Limb (tissue), 2 donors: ENCODE results near the gene CLIC4.
"Not testable (repeated sequence)": the region's sequence is repeated elsewhere in the genome, so short reads cannot be mapped to it uniquely, and the experiment has no call there.

Experiments used
- DNase-seq, 2 donors: peaks; one replicate each; pipeline ENCODE4 v3.0.0-alpha.2; 2016; ENCODE audit errors: extremely low spot score in 2 of 2

The CLIC4 gene

GRCh38 chr1:24744911-24745710 is at the start of gene CLIC4:
CLIC4 (plus strand) TSS chr1:24745447; CDS start chr1:24745554, 107 bp downstream.
- peak; percentile 98 to 100 for DNase-seq

DNA sequence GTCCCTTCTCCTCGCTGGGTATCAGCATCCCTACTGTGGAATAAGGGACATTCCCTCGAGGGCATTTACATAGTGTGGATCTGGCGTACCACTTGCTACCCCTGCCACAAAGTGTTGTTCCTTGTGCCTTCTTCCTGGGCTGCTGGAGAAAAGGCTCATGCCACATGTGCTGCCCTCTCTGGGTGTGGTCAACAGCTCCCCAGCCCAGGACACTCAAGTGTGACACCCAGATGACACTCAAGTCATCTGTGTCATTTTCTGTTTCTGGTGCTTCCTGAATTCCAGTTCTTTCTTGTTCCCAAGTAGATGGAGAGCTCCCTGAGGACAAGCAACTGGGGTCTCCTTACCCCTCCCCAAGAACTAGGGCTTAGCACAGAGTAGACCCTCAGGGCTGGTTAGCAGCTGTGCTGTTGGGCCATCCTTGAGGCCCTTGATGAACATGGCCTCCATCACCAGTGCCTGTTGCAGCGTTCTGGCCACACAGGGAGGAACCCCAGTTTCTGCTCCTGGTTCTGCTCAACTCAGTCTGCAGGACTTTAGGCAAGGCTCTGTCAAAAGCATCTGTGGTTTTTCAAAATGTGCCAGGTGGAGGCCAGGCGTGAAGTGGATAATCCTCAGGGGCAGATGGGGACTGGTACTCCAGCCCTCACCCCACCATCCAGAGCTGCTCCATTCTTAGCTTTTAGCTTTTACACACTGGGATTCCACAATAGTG is 49.0 kb upstream of the CLIC4 start:
- DNase-seq, result no peak

- no peak for DNase-seq
Observed at GRCh38 chr1:24696756-24697330, 48.4 kb upstream of the CLIC4 start.

GRCh38 chr1:24697453-24698001 is 47.7 kb upstream of the CLIC4 start:
- not testable (repeated sequence) for DNase-seq

GRCh38 chr1:24698326-24698725 is 46.9 kb upstream of the CLIC4 start:
- DNase-seq, result not testable (repeated sequence)

DNA sequence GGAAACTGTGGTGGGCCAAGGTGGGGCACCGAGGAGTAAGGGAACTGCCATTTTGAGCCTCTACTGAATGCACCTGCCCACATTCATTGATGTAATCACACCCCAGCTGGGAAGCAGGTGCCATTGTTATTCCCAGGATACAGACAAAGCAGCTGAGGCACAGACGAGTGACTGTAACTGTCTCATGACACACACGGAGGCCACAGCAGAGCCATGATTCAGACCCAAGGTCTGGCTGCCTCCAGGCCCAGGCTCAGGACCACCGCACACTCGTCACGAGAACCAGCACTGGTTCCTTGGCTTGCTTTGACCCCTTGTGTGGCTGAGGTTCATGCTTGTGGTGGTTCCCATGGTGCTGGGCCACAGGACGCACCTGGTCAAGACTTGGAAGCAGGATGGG is 45.6 kb upstream of the CLIC4 start:
- DNase-seq, result no peak

- DNase-seq, result peak; percentile 72 to 81
Observed at GRCh38 chr1:24702511-24703293, 42.5 kb upstream of the CLIC4 start.

DNA sequence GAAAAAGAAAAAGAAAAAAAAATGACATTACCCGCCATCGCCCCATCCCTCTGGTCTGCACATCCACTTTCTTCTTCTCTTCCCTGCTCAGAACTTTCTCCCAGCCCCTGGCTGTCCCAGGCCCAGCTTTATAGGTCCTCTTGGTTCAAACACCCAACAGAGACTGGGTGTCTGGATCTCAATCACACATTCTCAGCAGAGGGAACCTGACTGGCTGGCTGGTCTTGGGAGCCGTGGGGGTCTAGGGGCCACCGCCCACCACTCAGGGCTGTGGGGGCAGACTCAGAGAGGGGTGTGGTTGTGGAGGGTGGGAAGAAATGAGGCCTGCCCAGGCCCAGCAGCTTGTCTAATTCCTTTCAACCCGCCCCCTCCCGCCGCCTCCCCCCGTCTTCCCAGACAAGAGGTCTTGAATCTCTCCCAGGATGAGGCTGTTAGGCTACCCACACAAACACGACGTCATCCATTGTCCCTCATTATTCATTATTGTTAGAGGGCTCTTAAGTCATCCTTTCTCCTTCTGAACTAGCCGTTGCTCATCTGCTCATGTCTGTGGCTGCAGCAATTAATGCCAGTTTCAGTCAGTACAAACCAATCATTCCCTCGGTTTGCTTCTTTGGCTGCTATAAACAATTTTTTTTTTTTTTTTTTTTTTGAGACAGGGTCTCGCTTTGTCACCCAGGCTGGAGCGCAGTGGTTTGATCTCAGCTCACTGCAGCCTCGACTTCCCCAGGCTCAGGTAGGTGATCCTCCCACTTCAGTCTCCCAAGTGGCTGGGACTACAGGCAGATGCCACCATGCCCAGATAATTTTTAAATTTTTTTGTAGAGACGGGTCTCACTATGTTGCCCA is 40.6 kb upstream of the CLIC4 start:
- DNase-seq, result no peak

DNA sequence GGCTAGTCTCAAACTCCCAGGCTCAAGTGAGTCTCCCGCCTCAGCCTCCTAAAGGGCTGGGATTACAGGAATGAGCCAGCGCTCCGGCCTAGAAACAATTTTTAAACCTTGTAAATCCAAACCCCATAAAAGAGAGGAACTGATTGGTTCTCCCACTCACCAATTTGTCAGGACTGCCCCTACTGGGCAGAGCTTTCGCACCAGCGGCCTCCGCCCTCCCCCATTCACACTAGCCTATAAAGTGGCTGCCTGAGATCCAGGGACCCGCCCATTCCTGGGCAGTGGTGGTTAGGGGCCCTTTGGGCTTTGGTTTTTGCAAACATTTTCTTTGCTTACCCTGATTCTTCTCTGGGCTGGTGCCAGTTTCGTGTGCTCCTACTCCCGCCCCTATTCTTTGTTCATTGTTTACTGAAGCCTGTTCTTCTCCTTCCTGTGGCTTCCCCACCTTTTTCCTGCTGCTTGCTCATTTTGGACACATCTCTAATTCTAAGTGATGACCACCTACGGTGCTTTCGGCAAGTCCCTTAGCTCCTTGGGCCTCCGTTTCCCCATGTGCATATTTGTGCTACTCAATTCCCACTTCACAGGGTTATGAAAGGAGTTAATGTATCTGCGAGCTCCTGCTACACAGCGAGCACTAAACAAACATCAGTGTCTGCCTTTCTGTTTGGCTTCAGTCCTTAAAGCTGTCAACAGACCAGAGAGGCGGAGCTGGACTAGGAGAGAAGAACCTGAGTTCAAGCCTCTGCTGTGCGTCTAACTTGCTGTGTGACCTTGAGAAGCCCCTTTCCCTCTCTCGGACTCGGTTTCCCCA is 39.8 kb upstream of the CLIC4 start:
- DNase-seq, result peak; percentile 82 to 86

- DNase-seq, result not testable (repeated sequence)
Observed at GRCh38 chr1:24706074-24706389, 39.2 kb upstream of the CLIC4 start.

DNA sequence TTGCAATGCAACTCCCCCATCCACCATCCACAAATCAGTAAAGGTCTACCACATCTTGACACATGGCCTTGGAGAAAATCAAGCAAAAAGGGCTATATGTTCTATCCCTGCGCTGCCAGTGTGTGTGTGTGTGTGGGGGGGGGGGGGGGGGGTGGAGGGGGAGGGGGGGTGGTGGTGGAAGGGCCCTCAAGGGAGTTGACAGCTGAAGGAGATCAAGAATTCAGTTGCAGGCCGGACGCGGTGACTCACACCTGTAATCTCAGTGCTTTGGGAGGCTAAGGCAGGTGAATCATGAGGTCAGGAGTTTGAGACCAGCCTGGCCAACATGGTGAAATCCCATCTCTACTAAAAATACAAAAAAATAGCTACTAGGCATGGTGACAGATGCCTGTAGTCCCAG is 37.6 kb upstream of the CLIC4 start:
- no peak for DNase-seq

DNA sequence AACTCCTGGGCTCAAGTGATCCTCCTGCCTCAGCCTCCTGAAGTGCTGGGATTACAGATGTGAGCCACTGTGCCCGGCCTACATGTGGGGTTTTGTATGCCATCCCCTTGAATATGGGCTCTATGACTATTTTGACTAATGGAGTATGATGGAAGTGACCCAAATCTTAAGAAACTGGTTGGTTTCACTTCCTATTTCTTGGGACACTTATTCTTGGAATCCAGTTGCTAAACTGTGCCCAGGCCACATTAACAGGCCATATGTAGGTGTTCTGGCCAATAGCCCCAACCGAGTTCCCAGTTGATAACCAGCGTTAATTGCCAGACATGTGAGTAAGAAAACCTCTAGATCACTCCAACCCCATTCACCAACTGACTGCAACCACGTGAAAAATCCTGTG is 36.3 kb upstream of the CLIC4 start:
- DNase-seq, result no peak

GRCh38 chr1:24709791-24710441 is 35.3 kb upstream of the CLIC4 start:
- DNase-seq, result no peak

- no peak for DNase-seq
Observed at GRCh38 chr1:24711329-24711728, 33.9 kb upstream of the CLIC4 start.

GRCh38 chr1:24713176-24713575 is 32.1 kb upstream of the CLIC4 start:
- no peak for DNase-seq

- DNase-seq, result no peak
Observed at GRCh38 chr1:24713736-24714135, 31.5 kb upstream of the CLIC4 start.

GRCh38 chr1:24714859-24715520 is 30.3 kb upstream of the CLIC4 start:
- no peak for DNase-seq

- no peak for DNase-seq
Observed at GRCh38 chr1:24715658-24716057, 29.6 kb upstream of the CLIC4 start.
